ENCODE measurements around the gene PITPNM3. TPM values are rescaled to one million over a fixed set of nuclear protein-coding genes. Genes with fewer than 3 reads are reported as not detected.

PITPNM3 gene
- total and polyA plus RNA-seq, 2 of the 8 experiments (the other 6 are each of a cell fraction or from before 2014, with no cell fraction given) = 1.7 to 3.1 TPM

GRCh38 chr17:6572972-6573370, 16.6 kb upstream of the PITPNM3 start (continued):
- TF ChIP-seq EZH2 (IDR thresholded peaks at IDR 0.05; ENCODE audit: low read depth, low read length, severe bottlenecking) (no peak), ATF3 (IDR thresholded peaks at IDR 0.05; ENCODE audit: insufficient read depth, low read depth, low read length) (no peak), MAFK (IDR thresholded peaks at IDR 0.05; ENCODE audit: low read depth, low read length) (no peak), RFX5 (IDR thresholded peaks at IDR 0.05; ENCODE audit: borderline replicate concordance, low read depth, low read length) (no peak)
